ENCODE measurements around the gene CXCL11.

DNA sequence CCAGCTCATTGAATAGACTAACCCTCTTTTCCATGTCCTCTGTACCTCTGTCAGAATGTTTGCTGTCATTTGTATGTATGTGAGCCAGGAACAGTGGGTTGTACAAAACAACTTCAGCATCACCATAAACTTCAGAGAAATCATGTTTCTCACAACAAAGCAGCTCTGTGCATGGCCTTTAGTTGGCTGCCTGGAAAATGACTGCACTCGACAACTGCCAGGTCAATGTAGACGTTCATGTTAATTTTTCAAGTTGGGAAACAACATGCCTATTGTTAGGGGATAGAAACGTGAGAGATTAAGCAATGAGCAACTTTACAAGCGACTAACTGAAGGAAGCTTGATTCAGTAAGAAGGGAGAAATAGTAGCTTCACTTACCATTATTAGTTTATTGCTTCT, 17.9 kb upstream of the CXCL11 start:
- no peak for TF ChIP-seq GLIS3 (CRISPR knock-in tag; IDR thresholded peaks at IDR 0.05)
- TF ChIP-seq PPARA (CRISPR knock-in tag; IDR thresholded peaks at IDR 0.05; ENCODE audit: borderline replicate concordance), result no peak
- TF ChIP-seq RARB (CRISPR knock-in tag; IDR thresholded peaks at IDR 0.05), result no peak
- no peak for TF ChIP-seq ZFP30 (CRISPR knock-in tag; IDR thresholded peaks at IDR 0.05)
- no peak for TF ChIP-seq ARNTL (CRISPR knock-in tag; IDR thresholded peaks at IDR 0.05; ENCODE audit: borderline replicate concordance, low read depth)
- no peak for TF ChIP-seq ZNF70 (CRISPR knock-in tag; IDR thresholded peaks at IDR 0.05)
- TF ChIP-seq TOX (CRISPR knock-in tag; IDR thresholded peaks at IDR 0.05; ENCODE audit: borderline replicate concordance), result no peak
- no peak for TF ChIP-seq ZFP3 (CRISPR knock-in tag; IDR thresholded peaks at IDR 0.05)
- TF ChIP-seq ZNF565 (CRISPR knock-in tag; conservative IDR thresholded peaks at IDR 0.05; ENCODE audit: low read depth), result no peak
- TF ChIP-seq CREB5 (CRISPR knock-in tag; IDR thresholded peaks at IDR 0.05; ENCODE audit: low read depth), result no peak
